ENCODE results near the gene CWC27. TPM values are rescaled to one million over a fixed set of nuclear protein-coding genes. Genes with fewer than 3 reads are reported as not detected.

The CWC27 gene
- total and polyA plus RNA-seq, 2 of the 13 experiments (the other 11 are each of a cell fraction or from before 2014, with no cell fraction given) = 21.1 to 25.7 TPM

DNA sequence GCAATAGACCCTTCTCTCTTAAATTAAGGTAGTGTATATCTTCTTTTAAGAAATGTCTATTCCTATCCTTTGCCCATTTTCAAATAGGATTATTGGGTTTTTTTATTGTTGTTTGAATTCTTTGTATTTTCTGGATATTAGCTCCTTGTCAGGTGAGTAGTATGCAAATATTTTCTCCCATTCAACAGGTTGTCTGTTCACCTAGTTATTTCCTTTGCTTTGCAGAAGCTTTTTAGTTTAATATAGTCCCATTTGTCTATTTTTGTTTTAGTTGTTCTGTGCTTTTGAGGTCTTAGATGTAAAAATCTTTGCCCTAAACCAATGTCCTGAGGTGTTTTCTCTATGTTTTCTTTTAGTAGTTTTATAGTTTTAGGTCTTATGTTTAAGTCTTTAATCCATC, 104.7 kb downstream of the CWC27 start:
- FAIRE-seq (no peak), DNase-seq (ENCODE audit: low spot score) (no peak), ATAC-seq (no peak)
- H4K20me1 ChIP-seq (ENCODE audit: insufficient read depth, low read length) = no peaks in the 10 kb centered on the region
- intact Hi-C loops (cut with micrococcal nuclease; ENCODE audit: unreplicated experiment) = no loop called here
- no peak overlapping the region for H3K9ac ChIP-seq (ENCODE audit: insufficient read depth, low read depth, low read length)
- in situ Hi-C loops (cut with HindIII; ENCODE audit: extremely low pct_ligation_motif_present, low pct_unique_long_range_greater_than_20kb) = no loop called here
- H3K27ac ChIP-seq (ENCODE audit: extremely low read length, insufficient read depth, low read length) = no peak overlapping the region
- CTCF ChIA-PET (ENCODE audit: low intra/inter-chr PET ratio, low total read pairs) = no interaction called here
- no peak overlapping the region for H3K4me3 ChIP-seq (replicated peaks in 1 of 3; ENCODE audit: insufficient read depth in 1 of 3, low read depth in 2 of 3, low read length in 3 of 3)
- no TSS peak for BruUV-seq (replicated peaks)
- H3K4me1 ChIP-seq (ENCODE audit: insufficient read depth, low read length) = no peaks in the 10 kb centered on the region
- no peaks in the 10 kb centered on the region for H3K36me3 ChIP-seq (replicated peaks in 1 of 2; ENCODE audit: control insufficient read depth in 1 of 2, insufficient read depth in 2 of 2, low read length in 2 of 2)
- no peaks in the 10 kb centered on the region for H3K9me3 ChIP-seq (ENCODE audit: low read length)
- no peak overlapping the region for H3K4me2 ChIP-seq (ENCODE audit: low read depth, low read length)
- H3K79me2 ChIP-seq (ENCODE audit: insufficient read depth, low read length) = no peaks in the 10 kb centered on the region
- POLR2A ChIA-PET = no interaction called here
- H3K27me3 ChIP-seq (ENCODE audit: control insufficient read depth in 1 of 2, insufficient read depth in 2 of 2, low read length in 2 of 2) = no peaks in the 10 kb centered on the region
- H2AFZ ChIP-seq (ENCODE audit: low read length) = no peak overlapping the region
- TF ChIP-seq ZBTB3 (CRISPR knock-in tag; IDR thresholded peaks at IDR 0.05; ENCODE audit: borderline replicate concordance, low read depth) (no peak), ZNF562 (CRISPR knock-in tag; IDR thresholded peaks at IDR 0.05; ENCODE audit: borderline replicate concordance) (no peak), ZNF761 (CRISPR knock-in tag; conservative IDR thresholded peaks at IDR 0.05) (no peak), HNF1B (CRISPR knock-in tag; IDR thresholded peaks at IDR 0.05) (no peak), ZNF776 (CRISPR knock-in tag; IDR thresholded peaks at IDR 0.05) (no peak), ZMYM2 (CRISPR knock-in tag; IDR thresholded peaks at IDR 0.05) (no peak), ATAD3A (CRISPR knock-in tag; IDR thresholded peaks at IDR 0.05) (no peak), NKX3-1 (CRISPR knock-in tag; IDR thresholded peaks at IDR 0.05) (no peak), ETV6 (CRISPR knock-in tag; conservative IDR thresholded peaks at IDR 0.05) (no peak), KLF13 (CRISPR knock-in tag; IDR thresholded peaks at IDR 0.05) (no peak), SIN3B (IDR thresholded peaks at IDR 0.05; ENCODE audit: low read length) (no peak), TFAP4 (IDR thresholded peaks at IDR 0.05; ENCODE audit: borderline replicate concordance, low read depth) (no peak), FOXO1 (CRISPR knock-in tag; IDR thresholded peaks at IDR 0.05) (no peak), ZNF124 (CRISPR knock-in tag; IDR thresholded peaks at IDR 0.05) (no peak), KDM3A (CRISPR knock-in tag; IDR thresholded peaks at IDR 0.05; ENCODE audit: low read depth) (no peak)
- TF ChIP-seq, protein P1, sequence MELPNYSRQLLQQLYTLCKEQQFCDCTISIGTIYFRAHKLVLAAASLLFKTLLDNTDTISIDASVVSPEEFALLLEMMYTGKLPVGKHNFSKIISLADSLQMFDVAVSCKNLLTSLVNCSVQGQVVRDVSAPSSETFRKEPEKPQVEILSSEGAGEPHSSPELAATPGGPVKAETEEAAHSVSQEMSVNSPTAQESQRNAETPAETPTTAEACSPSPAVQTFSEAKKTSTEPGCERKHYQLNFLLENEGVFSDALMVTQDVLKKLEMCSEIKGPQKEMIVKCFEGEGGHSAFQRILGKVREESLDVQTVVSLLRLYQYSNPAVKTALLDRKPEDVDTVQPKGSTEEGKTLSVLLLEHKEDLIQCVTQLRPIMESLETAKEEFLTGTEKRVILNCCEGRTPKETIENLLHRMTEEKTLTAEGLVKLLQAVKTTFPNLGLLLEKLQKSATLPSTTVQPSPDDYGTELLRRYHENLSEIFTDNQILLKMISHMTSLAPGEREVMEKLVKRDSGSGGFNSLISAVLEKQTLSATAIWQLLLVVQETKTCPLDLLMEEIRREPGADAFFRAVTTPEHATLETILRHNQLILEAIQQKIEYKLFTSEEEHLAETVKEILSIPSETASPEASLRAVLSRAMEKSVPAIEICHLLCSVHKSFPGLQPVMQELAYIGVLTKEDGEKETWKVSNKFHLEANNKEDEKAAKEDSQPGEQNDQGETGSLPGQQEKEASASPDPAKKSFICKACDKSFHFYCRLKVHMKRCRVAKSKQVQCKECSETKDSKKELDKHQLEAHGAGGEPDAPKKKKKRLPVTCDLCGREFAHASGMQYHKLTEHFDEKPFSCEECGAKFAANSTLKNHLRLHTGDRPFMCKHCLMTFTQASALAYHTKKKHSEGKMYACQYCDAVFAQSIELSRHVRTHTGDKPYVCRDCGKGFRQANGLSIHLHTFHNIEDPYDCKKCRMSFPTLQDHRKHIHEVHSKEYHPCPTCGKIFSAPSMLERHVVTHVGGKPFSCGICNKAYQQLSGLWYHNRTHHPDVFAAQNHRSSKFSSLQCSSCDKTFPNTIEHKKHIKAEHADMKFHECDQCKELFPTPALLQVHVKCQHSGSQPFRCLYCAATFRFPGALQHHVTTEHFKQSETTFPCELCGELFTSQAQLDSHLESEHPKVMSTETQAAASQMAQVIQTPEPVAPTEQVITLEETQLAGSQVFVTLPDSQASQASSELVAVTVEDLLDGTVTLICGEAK (IDR thresholded peaks at IDR 0.05) = no peak
- TF ChIP-seq, protein P1 (CRISPR knock-in tag; IDR thresholded peaks at IDR 0.05) = no peak
